SK-N-SH treated with all-trans-retinoic acid at 6 μM for 48 hours (cell line): ENCODE measurements around the gene GBF1.

Experiments
- ATAC-seq: fragments of 200-7000 bp; cut with Tn5 transposase; 3 replicates; pipeline ENCODE4 v1.9.1; 2020; ENCODE audit warnings: mild to moderate bottlenecking, moderate library complexity
- ARNTL ChIP-seq: fragments of 450-650 bp; formaldehyde crosslinking; IDR thresholded peaks from 2 replicates; pipeline ENCODE4 v1.5.0; 2020; ENCODE audit warnings: low read depth, mild to moderate bottlenecking, moderate library complexity, borderline replicate concordance
- BACH2 ChIP-seq: fragments of 250-450 bp; sonication (Bioruptor Pico); IDR thresholded peaks from 2 replicates; pipeline ENCODE4 v1.9.0; 2021; ENCODE audit warnings: mild to moderate bottlenecking, borderline replicate concordance
- CSDC2 ChIP-seq: fragments of 250-450 bp; sonication (Bioruptor Pico); IDR thresholded peaks from 2 replicates; pipeline ENCODE4 v1.5.0; 2020; ENCODE audit warnings: mild to moderate bottlenecking, moderate library complexity
- ESRRG ChIP-seq: fragments of 250-450 bp; sonication (Bioruptor Pico); IDR thresholded peaks from 2 replicates; pipeline ENCODE4 v1.6.1; 2021; ENCODE audit warnings: mild to moderate bottlenecking
- GLIS3 ChIP-seq: fragments of 250-450 bp; sonication (Bioruptor Pico); IDR thresholded peaks from 2 replicates; pipeline ENCODE4 v1.5.0; 2020; ENCODE audit warnings: mild to moderate bottlenecking, moderate library complexity
- ISL1 ChIP-seq: fragments of 250-450 bp; sonication (Bioruptor Pico); IDR thresholded peaks from 2 replicates; pipeline ENCODE4 v2.1.2; 2022; ENCODE audit warnings: mild to moderate bottlenecking, moderate library complexity
- OSR1 ChIP-seq: fragments of 250-450 bp; sonication (Bioruptor Pico); IDR thresholded peaks from 2 replicates; pipeline ENCODE4 v1.8.0; 2022; ENCODE audit warnings: moderate library complexity, mild to moderate bottlenecking, inconsistent platforms
- PATZ1 ChIP-seq: fragments of 250-450 bp; sonication (Bioruptor Pico); IDR thresholded peaks from 2 replicates; pipeline ENCODE4 v1.8.0; 2020; ENCODE audit warnings: mild to moderate bottlenecking, moderate library complexity, borderline replicate concordance
- PPARA ChIP-seq: fragments of 250-450 bp; sonication (Bioruptor Pico); IDR thresholded peaks from 2 replicates; pipeline ENCODE4 v1.5.0; 2020; ENCODE audit warnings: mild to moderate bottlenecking, borderline replicate concordance
- RARB ChIP-seq: fragments of 250-450 bp; sonication (Bioruptor Pico); IDR thresholded peaks from 2 replicates; pipeline ENCODE4 v1.8.0; 2021; ENCODE audit warnings: mild to moderate bottlenecking, moderate library complexity
- TCF4 ChIP-seq: fragments of 250-450 bp; sonication (Bioruptor Pico); IDR thresholded peaks from 2 replicates; pipeline ENCODE4 v1.8.0; 2021; ENCODE audit warnings: mild to moderate bottlenecking, moderate library complexity, borderline replicate concordance
- TOX ChIP-seq: fragments of 250-450 bp; sonication (Bioruptor Pico); IDR thresholded peaks from 2 replicates; pipeline ENCODE4 v1.8.0; 2021; ENCODE audit warnings: mild to moderate bottlenecking, moderate library complexity, borderline replicate concordance
- TSHZ2 ChIP-seq: fragments of 250-450 bp; sonication (Bioruptor Pico); IDR thresholded peaks from 2 replicates; pipeline ENCODE4 v1.5.0; 2020; ENCODE audit warnings: mild to moderate bottlenecking, moderate library complexity
- ZC3H10 ChIP-seq: fragments of 250-450 bp; sonication (Bioruptor Pico); IDR thresholded peaks from 2 replicates; pipeline ENCODE4 v1.5.1; 2021; ENCODE audit warnings: mild to moderate bottlenecking, moderate library complexity
- ZFP3 ChIP-seq: fragments of 250-450 bp; sonication (Bioruptor Pico); IDR thresholded peaks from 2 replicates; pipeline ENCODE4 v1.5.0; 2020; ENCODE audit warnings: mild to moderate bottlenecking, moderate library complexity
- ZFP30 ChIP-seq: fragments of 450-650 bp; formaldehyde crosslinking; IDR thresholded peaks from 2 replicates; pipeline ENCODE4 v1.5.0; 2022; ENCODE audit warnings: mild to moderate bottlenecking, moderate library complexity
- ZNF565 ChIP-seq: fragments of 450-650 bp; formaldehyde crosslinking; conservative IDR thresholded peaks from 2 replicates; pipeline ENCODE4 v1.5.0; 2020; ENCODE audit warnings: low read depth, mild to moderate bottlenecking, moderate library complexity
- ZNF70 ChIP-seq: fragments of 450-650 bp; formaldehyde crosslinking; IDR thresholded peaks from 2 replicates; pipeline ENCODE4 v1.5.0; 2020; ENCODE audit warnings: mild to moderate bottlenecking, moderate library complexity
- ZNF8 ChIP-seq: fragments of 450-650 bp; formaldehyde crosslinking; IDR thresholded peaks from 2 replicates; pipeline ENCODE4 v1.5.0; 2020; ENCODE audit warnings: mild to moderate bottlenecking, moderate library complexity
- TF ChIP-seq, protein P1 (sequence below): fragments of 250-450 bp; sonication (Bioruptor Pico); IDR thresholded peaks from 2 replicates; pipeline ENCODE4 v1.8.0; 2021; ENCODE audit warnings: low read depth, mild to moderate bottlenecking, moderate library complexity, borderline replicate concordance

Gene GBF1

DNA sequence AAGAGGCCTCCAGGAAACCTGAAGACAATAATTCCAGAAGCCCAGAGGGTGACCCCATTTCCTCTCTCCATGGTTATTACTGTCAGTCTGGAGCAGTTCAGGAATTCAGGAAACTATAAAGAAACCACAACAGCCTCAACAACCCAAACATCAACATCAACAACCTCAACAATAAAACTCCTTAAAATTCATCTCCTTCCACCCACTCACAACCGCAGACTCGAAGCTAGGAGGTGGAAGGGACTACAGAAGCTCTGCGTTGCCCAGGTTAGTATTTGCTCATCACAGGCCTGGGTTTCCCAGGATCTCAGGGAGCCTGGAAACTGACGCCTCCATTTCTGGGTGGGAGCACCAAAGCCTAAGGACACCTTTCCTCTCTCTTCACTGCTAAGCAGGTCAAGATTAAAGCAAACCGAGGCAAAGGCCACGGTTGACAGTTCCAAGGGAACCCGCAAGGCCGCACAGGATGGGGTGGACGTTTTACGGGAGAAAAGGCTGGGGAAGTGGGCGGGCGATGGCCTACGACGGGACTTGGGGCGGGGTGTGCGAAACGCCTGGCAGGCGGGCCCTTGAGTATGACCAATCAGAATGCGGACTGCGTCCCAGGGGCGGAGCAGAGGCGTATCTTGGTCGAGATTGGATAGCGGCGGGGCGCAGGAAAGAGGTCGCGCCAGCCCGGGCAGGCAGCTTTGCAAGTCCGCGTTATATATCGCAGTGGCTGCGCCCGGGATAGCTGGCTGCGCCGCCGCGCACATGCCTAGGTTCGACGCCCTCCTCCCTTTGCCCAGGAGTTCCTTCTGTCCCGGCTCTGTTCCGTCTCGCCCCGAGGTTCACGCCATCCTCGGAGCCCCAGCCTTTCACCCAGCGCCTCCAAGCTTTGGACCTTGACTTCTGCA is 19.4 kb upstream of the GBF1 start, which contains the start of gene ELOVL3:
TSS of gene ELOVL3 (plus strand) at position 654 of the 896 bp plus-strand sequence. CDS start 250 bp downstream, outside the sequence.
- TF ChIP-seq ZNF70 (CRISPR knock-in tag) (no peak), PPARA (CRISPR knock-in tag) (no peak), ESRRG (CRISPR knock-in tag) (no peak), TOX (CRISPR knock-in tag) (no peak), CSDC2 (no peak), BACH2 (no peak), OSR1 (CRISPR knock-in tag) (no peak), TSHZ2 (no peak), RARB (CRISPR knock-in tag) (no peak)
- TF ChIP-seq, protein P1, sequence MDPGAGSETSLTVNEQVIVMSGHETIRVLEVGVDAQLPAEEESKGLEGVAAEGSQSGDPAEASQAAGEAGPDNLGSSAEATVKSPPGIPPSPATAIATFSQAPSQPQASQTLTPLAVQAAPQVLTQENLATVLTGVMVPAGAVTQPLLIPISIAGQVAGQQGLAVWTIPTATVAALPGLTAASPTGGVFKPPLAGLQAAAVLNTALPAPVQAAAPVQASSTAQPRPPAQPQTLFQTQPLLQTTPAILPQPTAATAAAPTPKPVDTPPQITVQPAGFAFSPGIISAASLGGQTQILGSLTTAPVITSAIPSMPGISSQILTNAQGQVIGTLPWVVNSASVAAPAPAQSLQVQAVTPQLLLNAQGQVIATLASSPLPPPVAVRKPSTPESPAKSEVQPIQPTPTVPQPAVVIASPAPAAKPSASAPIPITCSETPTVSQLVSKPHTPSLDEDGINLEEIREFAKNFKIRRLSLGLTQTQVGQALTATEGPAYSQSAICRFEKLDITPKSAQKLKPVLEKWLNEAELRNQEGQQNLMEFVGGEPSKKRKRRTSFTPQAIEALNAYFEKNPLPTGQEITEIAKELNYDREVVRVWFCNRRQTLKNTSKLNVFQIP (CRISPR knock-in tag): no peak
- TF ChIP-seq, all 23 proteins: peak for 0
- ATAC-seq: peak; percentile 90

DNA sequence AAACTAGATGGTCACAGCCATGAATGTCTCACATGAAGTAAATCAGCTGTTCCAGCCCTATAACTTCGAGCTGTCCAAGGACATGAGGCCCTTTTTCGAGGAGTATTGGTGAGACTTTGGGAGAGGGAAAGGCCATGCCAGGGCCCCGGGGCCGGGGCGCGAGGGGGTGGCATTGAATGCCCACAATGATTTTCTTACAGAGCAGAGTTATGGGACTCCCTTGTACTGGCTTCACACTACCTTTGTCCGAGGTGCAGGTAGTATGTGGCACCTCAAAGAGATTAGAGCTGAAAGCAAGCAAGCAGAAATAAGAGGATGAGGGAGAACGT is 18.8 kb upstream of the GBF1 start:
- TF ChIP-seq, protein P1 (CRISPR knock-in tag): no peak
- TF ChIP-seq ZNF8 (CRISPR knock-in tag): no peak
- no peak for TF ChIP-seq GLIS3
- TF ChIP-seq ZFP30 (CRISPR knock-in tag): no peak
- no peak for TF ChIP-seq ISL1 (CRISPR knock-in tag)
- no peak for TF ChIP-seq PATZ1
- no peak for ATAC-seq

- ATAC-seq: no peak
- TF ChIP-seq GLIS3 (no peak), ESRRG (CRISPR knock-in tag) (no peak), ZFP30 (CRISPR knock-in tag) (no peak), ZC3H10 (CRISPR knock-in tag) (no peak), BACH2 (no peak), RARB (CRISPR knock-in tag) (no peak), ISL1 (CRISPR knock-in tag) (no peak), TCF4 (no peak), ZNF8 (CRISPR knock-in tag) (no peak)
- TF ChIP-seq, protein P1 (CRISPR knock-in tag): no peak
Measured at GRCh38 chr10:102227050-102227449, 18.3 kb upstream of the GBF1 start.

DNA sequence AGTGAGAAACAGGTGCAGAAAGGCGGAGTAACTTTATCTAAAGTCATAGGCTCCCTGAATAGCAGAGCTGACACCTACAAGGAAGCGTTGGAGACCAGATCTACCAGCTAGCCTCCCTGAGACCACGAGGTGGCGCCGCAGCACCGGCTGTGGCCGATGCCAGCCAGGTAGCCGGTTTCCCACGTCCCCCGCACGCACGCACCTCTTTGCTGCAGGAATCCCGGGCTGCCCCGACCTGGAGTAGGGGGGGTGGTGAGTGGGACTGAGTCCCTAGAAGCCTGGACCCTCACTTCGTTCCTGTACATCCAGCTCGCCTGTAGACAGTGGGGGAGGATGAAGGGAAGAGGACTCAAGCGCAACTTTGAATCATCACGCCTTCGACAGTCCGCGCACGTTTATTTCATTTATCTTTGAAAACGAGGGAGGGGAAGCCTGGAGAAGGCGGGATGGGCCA is 15.5 kb upstream of the GBF1 start:
- TF ChIP-seq CSDC2: no peak
- no peak for TF ChIP-seq ZFP3 (CRISPR knock-in tag)
- no peak for TF ChIP-seq ZC3H10 (CRISPR knock-in tag)
- no peak for TF ChIP-seq ISL1 (CRISPR knock-in tag)
- no peak for TF ChIP-seq PATZ1
- no peak for TF ChIP-seq TOX (CRISPR knock-in tag)
- TF ChIP-seq, protein P1 (CRISPR knock-in tag): no peak
- TF ChIP-seq ZNF565 (CRISPR knock-in tag): no peak
- no peak for TF ChIP-seq ZNF70 (CRISPR knock-in tag)
- TF ChIP-seq PPARA (CRISPR knock-in tag): no peak
- no peak for TF ChIP-seq BACH2
- no peak for TF ChIP-seq OSR1 (CRISPR knock-in tag)
- no peak for TF ChIP-seq ARNTL (CRISPR knock-in tag)
- no peak for TF ChIP-seq ZFP30 (CRISPR knock-in tag)
- no peak for TF ChIP-seq RARB (CRISPR knock-in tag)
- ATAC-seq: peak; percentile 74
